ENCODE results near the gene MGAT1.

Gene MGAT1

DNA sequence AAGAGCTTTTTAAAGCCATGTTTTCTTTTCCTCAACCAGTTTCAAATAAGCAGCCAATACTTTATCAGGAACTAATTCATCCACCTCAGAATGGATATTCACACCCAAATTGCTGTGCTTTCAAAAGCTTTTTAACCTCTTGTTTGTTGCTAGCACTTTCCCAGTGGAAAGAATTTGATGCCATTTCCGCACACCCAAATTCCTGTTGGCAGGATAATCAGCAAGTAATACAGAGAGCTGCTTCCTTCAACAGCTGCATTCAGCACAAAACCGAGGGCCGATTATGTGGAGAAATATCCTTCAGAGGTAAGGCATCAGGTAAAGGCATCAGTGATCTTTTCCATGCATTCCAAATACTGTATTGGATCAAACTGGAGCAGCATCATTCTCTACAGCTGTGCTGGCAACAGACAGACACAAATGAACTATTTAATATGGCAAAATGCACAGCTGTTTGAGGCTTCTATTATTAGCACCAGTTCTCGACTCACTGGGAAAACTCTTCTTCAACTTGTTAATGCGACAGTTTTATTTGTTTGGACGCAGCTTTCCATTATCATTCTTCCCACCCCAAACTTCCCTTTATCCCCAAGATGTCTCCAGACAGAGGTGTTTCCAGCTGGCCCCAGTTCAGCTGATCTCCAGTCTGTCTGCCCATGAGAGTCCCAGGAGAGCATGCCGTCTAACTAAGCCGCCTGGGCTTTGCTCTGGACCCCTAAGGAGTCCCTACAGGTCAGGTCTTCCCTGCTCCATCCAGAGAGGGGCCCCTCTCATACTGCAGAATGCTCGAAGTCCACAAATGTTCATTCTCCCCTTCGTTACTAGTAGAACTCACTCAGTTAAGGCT, 22.2 kb upstream of the MGAT1 start:
- TF ChIP-seq, protein P1, sequence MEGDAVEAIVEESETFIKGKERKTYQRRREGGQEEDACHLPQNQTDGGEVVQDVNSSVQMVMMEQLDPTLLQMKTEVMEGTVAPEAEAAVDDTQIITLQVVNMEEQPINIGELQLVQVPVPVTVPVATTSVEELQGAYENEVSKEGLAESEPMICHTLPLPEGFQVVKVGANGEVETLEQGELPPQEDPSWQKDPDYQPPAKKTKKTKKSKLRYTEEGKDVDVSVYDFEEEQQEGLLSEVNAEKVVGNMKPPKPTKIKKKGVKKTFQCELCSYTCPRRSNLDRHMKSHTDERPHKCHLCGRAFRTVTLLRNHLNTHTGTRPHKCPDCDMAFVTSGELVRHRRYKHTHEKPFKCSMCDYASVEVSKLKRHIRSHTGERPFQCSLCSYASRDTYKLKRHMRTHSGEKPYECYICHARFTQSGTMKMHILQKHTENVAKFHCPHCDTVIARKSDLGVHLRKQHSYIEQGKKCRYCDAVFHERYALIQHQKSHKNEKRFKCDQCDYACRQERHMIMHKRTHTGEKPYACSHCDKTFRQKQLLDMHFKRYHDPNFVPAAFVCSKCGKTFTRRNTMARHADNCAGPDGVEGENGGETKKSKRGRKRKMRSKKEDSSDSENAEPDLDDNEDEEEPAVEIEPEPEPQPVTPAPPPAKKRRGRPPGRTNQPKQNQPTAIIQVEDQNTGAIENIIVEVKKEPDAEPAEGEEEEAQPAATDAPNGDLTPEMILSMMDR (IDR thresholded peaks at IDR 0.05; ENCODE audit: low read depth, low read length), result no peak
- H3K4me3 ChIP-seq (ENCODE audit: low read depth, low read length), result no peak overlapping the region
- no peak for DNase-seq (ENCODE audit: low read depth, low spot score)
- in situ Hi-C loops (cut with HindIII; ENCODE audit: low sequenced_read_pairs), result no loop called here

DNA sequence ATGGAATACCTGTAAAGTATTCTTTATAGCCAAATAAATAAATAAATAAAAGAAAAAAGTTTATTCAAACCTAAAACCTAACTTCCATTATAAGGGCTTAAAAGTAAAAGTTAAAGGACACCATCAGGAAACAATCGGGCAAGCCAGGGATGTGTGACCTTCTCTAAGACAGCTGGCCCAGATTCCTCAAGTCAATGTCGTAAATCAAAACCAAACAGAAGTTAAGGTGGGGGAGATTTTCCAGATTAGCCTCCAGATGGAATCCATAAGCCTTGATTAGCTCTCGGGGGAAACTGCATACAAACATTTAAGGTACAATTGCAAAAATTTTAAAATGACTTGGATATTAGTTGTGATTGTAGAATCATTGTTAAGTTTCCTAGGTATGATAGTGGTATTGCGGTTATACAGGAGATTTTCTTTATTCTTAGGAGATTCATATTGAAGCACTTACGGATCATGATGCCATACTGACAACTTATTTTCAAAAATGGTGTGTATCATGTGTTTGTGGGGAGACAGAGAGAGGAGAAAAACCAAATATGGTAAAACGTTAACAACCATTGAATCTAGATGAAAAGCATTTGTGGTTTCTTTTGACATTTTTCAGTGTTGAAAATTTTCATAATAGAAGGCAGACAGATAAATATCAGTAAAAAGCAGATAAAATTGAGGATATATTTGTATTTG, 21.5 kb upstream of the MGAT1 start:
- DNase-seq (ENCODE audit: low read depth, low spot score), result no peak
- TF ChIP-seq, protein P1 (IDR thresholded peaks at IDR 0.05; ENCODE audit: low read depth, low read length), result no peak
- in situ Hi-C loops (cut with HindIII; ENCODE audit: low sequenced_read_pairs), result no loop called here
- H3K4me3 ChIP-seq (ENCODE audit: low read depth, low read length), result no peak overlapping the region

DNA sequence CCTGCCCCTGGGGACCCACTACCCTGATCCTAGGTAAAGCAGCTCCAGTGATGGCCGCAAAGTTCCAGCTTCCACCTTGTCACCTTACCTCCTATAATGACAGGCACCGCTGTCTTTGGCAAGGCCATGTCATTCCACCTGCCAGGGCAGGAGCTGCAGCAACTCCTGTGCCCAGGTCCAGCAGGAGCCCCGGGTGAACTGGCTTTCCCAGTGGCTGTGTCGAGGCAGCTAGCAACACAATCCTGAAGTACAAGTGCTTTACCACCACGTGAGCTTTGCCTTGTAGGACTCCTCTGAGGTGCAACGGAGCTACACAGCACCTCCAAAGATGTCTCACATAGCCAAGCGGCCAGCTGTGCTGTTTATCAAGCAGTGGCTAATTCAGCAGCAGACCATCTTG, 20.7 kb upstream of the MGAT1 start:
- in situ Hi-C loops (cut with HindIII; ENCODE audit: low sequenced_read_pairs), result no loop called here
- no peak for DNase-seq (ENCODE audit: low read depth, low spot score)
- H3K4me3 ChIP-seq (ENCODE audit: low read depth, low read length), result no peak overlapping the region
- TF ChIP-seq, protein P1 (IDR thresholded peaks at IDR 0.05; ENCODE audit: low read depth, low read length), result no peak

DNA sequence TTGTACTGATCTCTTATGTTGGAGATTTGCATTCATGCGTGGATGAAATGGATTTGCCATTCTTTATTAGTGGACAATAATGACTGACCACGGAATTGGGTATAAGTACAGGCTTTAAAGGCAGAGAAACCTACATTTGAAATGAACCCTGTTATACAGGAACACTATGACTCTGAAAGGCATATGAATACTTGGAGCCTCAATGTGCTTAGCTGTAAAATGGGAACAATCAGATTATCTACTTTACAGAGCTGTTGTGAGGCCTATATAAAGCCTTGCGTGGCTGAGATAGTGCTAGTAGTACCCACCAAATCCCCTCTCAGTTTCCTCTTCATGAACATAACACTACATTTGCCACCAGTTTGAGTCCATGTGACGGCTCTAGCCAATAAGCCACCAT, 18.9 kb upstream of the MGAT1 start:
- in situ Hi-C loops (cut with HindIII; ENCODE audit: low sequenced_read_pairs), result no loop called here
- H3K4me3 ChIP-seq (ENCODE audit: low read depth, low read length), result no peak overlapping the region
- TF ChIP-seq, protein P1 (IDR thresholded peaks at IDR 0.05; ENCODE audit: low read depth, low read length), result no peak
- no peak for DNase-seq (ENCODE audit: low read depth, low spot score)

DNA sequence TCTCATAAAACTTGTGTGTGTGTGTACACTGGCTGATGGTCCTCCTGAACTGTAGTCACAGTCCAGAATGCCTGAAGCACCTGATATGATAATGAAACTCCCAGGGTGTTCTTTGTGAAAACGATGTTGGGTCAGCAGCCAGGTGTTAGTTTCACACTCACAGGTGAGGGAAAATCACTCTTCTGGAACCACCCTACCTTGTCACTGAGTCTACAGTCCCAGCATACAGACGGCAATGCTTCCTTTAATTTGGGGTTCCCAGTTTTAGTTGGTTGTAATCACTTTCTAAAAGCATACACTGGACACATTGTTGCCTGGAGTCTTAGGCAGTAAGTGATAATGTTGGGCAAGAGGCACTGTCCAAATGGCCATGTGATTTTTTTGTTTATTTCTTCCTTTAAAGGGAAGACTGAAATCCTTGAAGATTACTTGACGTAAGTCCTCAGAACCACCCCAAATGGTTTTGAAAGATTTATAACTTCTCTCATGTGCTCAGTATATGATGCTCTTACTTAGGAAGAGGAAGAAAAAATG, 18.2 kb upstream of the MGAT1 start:
- in situ Hi-C loops (cut with HindIII; ENCODE audit: low sequenced_read_pairs), result no loop called here
- no peak for DNase-seq (ENCODE audit: low read depth, low spot score)
- TF ChIP-seq, protein P1 (IDR thresholded peaks at IDR 0.05; ENCODE audit: low read depth, low read length), result no peak
- H3K4me3 ChIP-seq (ENCODE audit: low read depth, low read length), result no peak overlapping the region

DNA sequence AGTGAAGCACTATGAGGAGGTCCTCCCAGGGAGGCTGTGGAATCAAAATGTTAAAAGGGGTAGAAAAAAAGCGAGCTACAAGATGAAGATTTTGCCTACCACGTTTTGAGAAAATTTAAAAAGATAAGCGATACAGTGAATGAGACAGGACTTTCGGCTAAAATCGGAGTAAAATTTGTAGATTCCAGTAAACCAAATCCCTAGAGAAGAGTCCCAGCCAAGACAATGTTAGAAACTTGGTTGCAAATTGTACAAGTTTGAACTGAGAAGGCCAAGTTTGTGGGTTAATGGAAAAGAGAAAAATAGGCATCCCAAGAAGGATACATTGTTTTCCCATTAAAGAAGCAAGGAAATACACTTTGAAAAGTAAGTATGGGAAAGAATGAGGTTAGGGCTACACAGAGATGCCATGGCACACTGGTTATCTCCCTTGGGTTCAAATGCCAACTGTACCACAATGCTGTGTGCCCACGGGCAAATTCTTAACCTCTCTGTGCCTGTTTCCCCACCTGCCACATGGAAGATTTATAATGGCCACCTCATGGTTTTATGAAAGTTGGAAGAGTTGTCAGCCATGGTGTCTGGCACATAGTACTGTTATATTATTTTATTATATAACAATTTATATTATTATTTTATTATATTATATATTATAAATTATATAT, 16.2 kb upstream of the MGAT1 start:
- in situ Hi-C loops (cut with HindIII; ENCODE audit: low sequenced_read_pairs), result no loop called here
- TF ChIP-seq, protein P1 (IDR thresholded peaks at IDR 0.05; ENCODE audit: low read depth, low read length), result no peak

More for the DNA sequence above, 16.2 kb upstream of the MGAT1 start:
- DNase-seq (ENCODE audit: low read depth, low spot score), result no peak
- H3K4me3 ChIP-seq (ENCODE audit: low read depth, low read length), result no peak overlapping the region
